Neural crest cell (in vitro differentiated cells): ENCODE measurements around the gene KRT72. TPM values are rescaled to one million over a fixed set of nuclear protein-coding genes. Genes with fewer than 3 reads are reported as not detected.

Experiments used
- DNase-seq: peaks from one replicate; pipeline ENCODE4 v3.0.0; 2021; ENCODE audit warnings: low read depth, mixed read lengths, low spot score
- H3K27ac Mint-ChIP-seq: one replicate; pipeline ENCODE4 v1.8.0; 2021; ENCODE audit warnings: mild to moderate bottlenecking, mixed read lengths; ENCODE audit not compliant: unreplicated experiment
- H3K27me3 Mint-ChIP-seq: 2 replicates; pipeline ENCODE4 v1.8.0; 2021; ENCODE audit warnings: low read depth, mild to moderate bottlenecking, mixed read lengths
- H3K36me3 Mint-ChIP-seq: 2 replicates; pipeline ENCODE4 v1.8.0; 2021; ENCODE audit warnings: low read depth, mild to moderate bottlenecking, mixed read lengths
- H3K4me1 Mint-ChIP-seq: 2 replicates; pipeline ENCODE4 v1.8.0; 2021; ENCODE audit warnings: mixed read lengths
- H3K4me3 Mint-ChIP-seq: one replicate; pipeline ENCODE4 v1.8.0; 2021; ENCODE audit warnings: mild to moderate bottlenecking, mixed read lengths
- H3K9me3 Mint-ChIP-seq: 2 replicates; pipeline ENCODE4 v1.8.0; 2021; ENCODE audit warnings: mixed read lengths
- total RNA-seq: library from RNA; stranded (reverse); gene quantifications from 2 replicates; pipeline ENCODE4 v1.2.1, GENCODE V29; 2021
- TF ChIP-seq, protein P1 (sequence below): fragments of 200-600 bp; sonication (generic); conservative IDR thresholded peaks from 2 replicates; pipeline ENCODE4 v1.5.0; 2021; ENCODE audit warnings: antibody characterized with exemption, mild to moderate bottlenecking

The KRT72 gene
- total RNA-seq, 1 donor from 2014 or later = not detected

DNA sequence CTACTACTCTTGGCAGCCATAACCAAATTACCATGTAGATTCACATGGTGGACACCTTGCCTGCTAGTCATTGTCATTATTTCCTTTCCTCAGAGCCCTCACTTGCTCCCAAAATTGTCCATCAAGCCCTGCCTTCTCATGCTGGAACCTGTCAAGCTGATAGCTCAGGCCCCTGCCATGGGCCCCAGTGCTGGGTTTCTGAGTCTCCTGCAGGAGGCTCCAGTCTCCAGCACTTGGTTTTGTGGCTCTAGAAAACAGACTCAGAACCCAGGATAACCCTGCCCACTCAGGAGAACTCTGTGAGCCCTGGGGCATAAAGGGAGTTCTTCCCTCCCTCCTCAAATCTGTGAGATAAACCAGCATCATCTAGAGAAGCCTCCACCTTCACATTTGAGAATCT lies 59.1 kb downstream of the KRT72 start:
- Mint-ChIP-seq H3K27ac (no peak overlapping the region), H3K36me3 (no peaks in the 10 kb centered on the region), H3K9me3 (no peaks in the 10 kb centered on the region), H3K27me3 (peaks cover 10% of the 10 kb centered on the region), H3K4me3 (no peak overlapping the region), H3K4me1 (no peaks in the 10 kb centered on the region)
- DNase-seq = no peak
- TF ChIP-seq, protein P1, sequence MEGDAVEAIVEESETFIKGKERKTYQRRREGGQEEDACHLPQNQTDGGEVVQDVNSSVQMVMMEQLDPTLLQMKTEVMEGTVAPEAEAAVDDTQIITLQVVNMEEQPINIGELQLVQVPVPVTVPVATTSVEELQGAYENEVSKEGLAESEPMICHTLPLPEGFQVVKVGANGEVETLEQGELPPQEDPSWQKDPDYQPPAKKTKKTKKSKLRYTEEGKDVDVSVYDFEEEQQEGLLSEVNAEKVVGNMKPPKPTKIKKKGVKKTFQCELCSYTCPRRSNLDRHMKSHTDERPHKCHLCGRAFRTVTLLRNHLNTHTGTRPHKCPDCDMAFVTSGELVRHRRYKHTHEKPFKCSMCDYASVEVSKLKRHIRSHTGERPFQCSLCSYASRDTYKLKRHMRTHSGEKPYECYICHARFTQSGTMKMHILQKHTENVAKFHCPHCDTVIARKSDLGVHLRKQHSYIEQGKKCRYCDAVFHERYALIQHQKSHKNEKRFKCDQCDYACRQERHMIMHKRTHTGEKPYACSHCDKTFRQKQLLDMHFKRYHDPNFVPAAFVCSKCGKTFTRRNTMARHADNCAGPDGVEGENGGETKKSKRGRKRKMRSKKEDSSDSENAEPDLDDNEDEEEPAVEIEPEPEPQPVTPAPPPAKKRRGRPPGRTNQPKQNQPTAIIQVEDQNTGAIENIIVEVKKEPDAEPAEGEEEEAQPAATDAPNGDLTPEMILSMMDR = no peak

DNA sequence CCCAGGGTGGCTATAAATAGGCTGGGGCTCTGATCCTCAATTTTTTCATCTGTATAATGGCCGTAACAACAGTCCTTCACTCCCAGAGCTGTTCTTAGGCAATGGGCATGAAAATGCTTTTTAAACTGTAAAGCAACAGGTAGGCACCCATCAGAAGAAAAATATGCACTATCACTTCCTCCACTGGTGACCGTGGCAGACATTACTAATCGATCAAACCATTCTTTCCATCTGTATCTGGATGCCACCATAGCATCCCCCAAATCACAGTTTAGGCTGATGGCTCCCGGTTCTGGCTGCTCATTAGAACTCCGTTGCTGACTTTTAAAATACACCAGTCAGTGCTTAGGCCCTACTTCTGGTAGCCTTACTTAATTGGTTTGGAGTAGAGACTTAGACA lies 59.6 kb downstream of the KRT72 start:
- H3K4me3 Mint-ChIP-seq = no peak overlapping the region
- peaks cover 9% of the 10 kb centered on the region for H3K27me3 Mint-ChIP-seq
- no peak overlapping the region for H3K27ac Mint-ChIP-seq
- TF ChIP-seq, protein P1 = no peak
- DNase-seq = no peak
- no peaks in the 10 kb centered on the region for H3K4me1 Mint-ChIP-seq
- no peaks in the 10 kb centered on the region for H3K36me3 Mint-ChIP-seq
- no peaks in the 10 kb centered on the region for H3K9me3 Mint-ChIP-seq

GRCh38 chr12:52540531-52540930 lies 60.7 kb downstream of the KRT72 start:
- peaks cover 4% of the 10 kb centered on the region for H3K27me3 Mint-ChIP-seq
- TF ChIP-seq, protein P1 = no peak
- H3K4me1 Mint-ChIP-seq = no peaks in the 10 kb centered on the region
- no peak for DNase-seq
- H3K27ac Mint-ChIP-seq = no peak overlapping the region
- H3K9me3 Mint-ChIP-seq = no peaks in the 10 kb centered on the region
- no peaks in the 10 kb centered on the region for H3K36me3 Mint-ChIP-seq
- no peak overlapping the region for H3K4me3 Mint-ChIP-seq

DNA sequence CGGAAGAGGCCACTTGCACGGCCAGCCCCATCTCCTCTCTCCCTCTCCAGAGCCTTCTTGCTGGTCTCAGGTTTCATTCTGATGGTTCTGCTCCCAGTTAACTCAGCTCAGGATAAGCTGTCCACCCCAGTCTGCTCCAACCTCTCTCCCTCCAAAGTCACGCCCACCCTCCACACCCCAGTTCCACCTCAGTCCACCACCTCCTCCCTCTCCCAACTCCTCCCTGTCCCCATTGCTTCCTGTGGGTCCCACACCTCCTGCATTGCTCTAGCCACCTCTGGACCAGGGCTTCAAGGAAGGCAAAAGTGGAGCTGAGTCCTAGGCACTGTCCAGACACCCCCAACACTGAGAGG lies 61.5 kb downstream of the KRT72 start:
- H3K36me3 Mint-ChIP-seq = no peaks in the 10 kb centered on the region

GRCh38 chr12:52539083-52539820 lies 62.0 kb downstream of the KRT72 start:
- Mint-ChIP-seq H3K4me3 (no peak overlapping the region), H3K36me3 (no peaks in the 10 kb centered on the region), H3K9me3 (no peaks in the 10 kb centered on the region), H3K4me1 (no peaks in the 10 kb centered on the region), H3K27ac (no peak overlapping the region), H3K27me3 (no peaks in the 10 kb centered on the region)
- DNase-seq = no peak
- TF ChIP-seq, protein P1 = no peak

More for the DNA sequence above, 61.5 kb downstream of the KRT72 start:
- TF ChIP-seq, protein P1 = no peak
- Mint-ChIP-seq H3K27ac (no peak overlapping the region), H3K4me1 (no peaks in the 10 kb centered on the region), H3K9me3 (no peaks in the 10 kb centered on the region), H3K27me3 (no peaks in the 10 kb centered on the region), H3K4me3 (no peak overlapping the region)
- no peak for DNase-seq
